Medulla oblongata (tissue), 1 donor: ENCODE results near the gene CCNA2.

ENCODE experiments used
- DNase-seq: peaks from one replicate; pipeline ENCODE4 v3.0.0-alpha.2; 2015; ENCODE audit errors: extremely low spot score

The CCNA2 gene

GRCh38 chr4:121806411-121806810 lies 17.3 kb downstream of the CCNA2 start:
- DNase-seq: no peak

GRCh38 chr4:121801715-121802075 lies 22.0 kb downstream of the CCNA2 start:
- no peak for DNase-seq

GRCh38 chr4:121800961-121801714 lies 22.5 kb downstream of the CCNA2 start, which contains the start of gene EXOSC9:
Gene EXOSC9, plus strand, starts transcription at chr4:121801323. Its CDS starts 102 bp downstream, at chr4:121801425.
- peak; percentile 95 for DNase-seq

GRCh38 chr4:121800638-121800960 lies 23.1 kb downstream of the CCNA2 start:
- no peak for DNase-seq

- DNase-seq: peak; percentile 6
Measured at GRCh38 chr4:121799867-121800501, 23.7 kb downstream of the CCNA2 start.

GRCh38 chr4:121799208-121799823 lies 24.4 kb downstream of the CCNA2 start:
- DNase-seq: peak; percentile 14

GRCh38 chr4:121796283-121796682 lies 27.4 kb downstream of the CCNA2 start:
- DNase-seq: no peak

- no peak for DNase-seq
Measured at GRCh38 chr4:121794505-121795188, 29.0 kb downstream of the CCNA2 start.

GRCh38 chr4:121792966-121793365 lies 30.7 kb downstream of the CCNA2 start:
- no peak for DNase-seq

GRCh38 chr4:121791481-121791880 lies 32.2 kb downstream of the CCNA2 start:
- DNase-seq: no peak

GRCh38 chr4:121790976-121791375 lies 32.7 kb downstream of the CCNA2 start:
- DNase-seq: no peak

GRCh38 chr4:121789960-121790829 lies 33.5 kb downstream of the CCNA2 start:
- no peak for DNase-seq

GRCh38 chr4:121789455-121789854 lies 34.2 kb downstream of the CCNA2 start:
- no peak for DNase-seq

- no peak for DNase-seq
Measured at GRCh38 chr4:121788896-121789295, 34.8 kb downstream of the CCNA2 start.

- no peak for DNase-seq
Measured at GRCh38 chr4:121786221-121786620, 37.5 kb downstream of the CCNA2 start.

- DNase-seq: no peak
Measured at GRCh38 chr4:121785479-121785878, 38.2 kb downstream of the CCNA2 start.

- DNase-seq: no peak
Measured at GRCh38 chr4:121784975-121785374, 38.7 kb downstream of the CCNA2 start.

- DNase-seq: no peak
Measured at GRCh38 chr4:121784401-121784800, 39.3 kb downstream of the CCNA2 start.

- no peak for DNase-seq
Measured at GRCh38 chr4:121783210-121783609, 40.5 kb downstream of the CCNA2 start.

GRCh38 chr4:121778991-121779628 lies 44.6 kb downstream of the CCNA2 start:
- DNase-seq: no peak

- no peak for DNase-seq
Measured at GRCh38 chr4:121777625-121778024, 46.1 kb downstream of the CCNA2 start.
